Motor neuron (in vitro differentiated cells): ENCODE measurements around the gene ZNF836. TPM values are rescaled to one million over a fixed set of nuclear protein-coding genes. Genes with fewer than 3 reads are reported as not detected.
A peak's percentile ranks its signal among the peaks of the same experiment; 100 is the strongest.

ENCODE experiments used
- ATAC-seq, 8 experiments: fragments of 200-7000 bp; cut with Tn5 transposase; replicated peaks in 6 of 8; 2 replicates each; pipeline ENCODE4 v1.8.0; 2021; ENCODE audit warnings: mild to moderate bottlenecking in 8 of 8, moderate library complexity in 8 of 8
- H3K27ac ChIP-seq, 2 donors: fragments of 250-450 bp; sonication (Bioruptor Pico); 2 replicates each; pipeline ENCODE4 v1.9.0; 2021; ENCODE audit warnings: antibody characterized with exemption in 2 of 2, mild to moderate bottlenecking in 2 of 2, moderate library complexity in 1 of 2
- H3K4me1 ChIP-seq, 2 donors: fragments of 250-450 bp; sonication (Bioruptor Pico); replicated peaks in 1 of 2; 2 replicates each; pipeline ENCODE4 v1.6.1; 2021; ENCODE audit warnings: antibody characterized with exemption in 2 of 2, mild to moderate bottlenecking in 2 of 2, moderate library complexity in 1 of 2
- H3K4me3 ChIP-seq, 5 donors: fragments of 250-450 bp; sonication (Bioruptor Pico); 2 replicates each; pipeline ENCODE4 v1.9.0; 2021; ENCODE audit warnings: antibody characterized with exemption in 5 of 5, mild to moderate bottlenecking in 5 of 5, moderate library complexity in 4 of 5
- WGBS, 10 experiments: fragments of 450-650 bp; shearing (Covaris generic); methylation state at CpG; one replicate each; pipeline ENCODE4 v1.0.0; 2022; 5-methylcytosine and 5-hydroxymethylcytosine counted together
- in situ Hi-C, 9 experiments: fragments of 400-800 bp; cut with MboI; loops; one replicate each; pipeline ENCODE4 v1.15.0; 2021; ENCODE audit warnings: low sequenced_read_pairs in 9 of 9, low pct_unique_long_range_greater_than_20kb in 2 of 9; ENCODE audit not compliant: unreplicated experiment in 9 of 9
- total RNA-seq, 8 experiments: library from RNA; unstranded; fragments of 300-600 nt; gene quantifications; 2 replicates each; pipeline versions ENCODE4 v1.2.3 to v1.2.4, GENCODE V29; 2022

Gene ZNF836
- total RNA-seq, 8 experiments from 2014 or later = 3.4 to 17.7 (median 9.4) TPM

DNA sequence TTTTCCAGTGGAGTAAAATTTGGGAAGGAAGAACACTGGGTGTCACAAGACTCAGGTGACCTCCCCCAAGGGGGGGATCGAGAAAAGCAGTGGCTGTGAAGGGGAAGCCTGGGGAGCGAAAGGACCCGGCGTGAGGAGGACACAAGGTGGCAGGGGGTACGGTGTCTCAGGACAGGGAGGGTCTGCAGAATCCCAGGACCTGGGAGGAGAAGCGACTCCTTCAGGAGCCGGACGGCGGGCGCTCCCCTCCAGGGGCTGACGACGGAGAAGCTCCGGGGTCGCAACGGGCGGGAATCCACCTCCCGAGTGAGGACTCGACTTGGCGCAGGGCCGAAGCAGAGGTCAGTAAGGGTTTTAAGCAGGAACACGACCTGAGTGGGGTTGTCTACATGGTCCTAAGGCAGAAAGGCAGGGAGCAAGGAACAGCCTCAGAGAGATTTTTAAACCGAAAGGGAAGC lies 529 bp downstream of the ZNF836 start:
- Histone ChIP-seq H3K27ac (peak overlapping the region in 1 of 2 donors; percentile 24), H3K4me3 (peak overlapping the region; percentile 53 to 88 (median 70)), H3K4me1 (peaks cover 6 to 11% of the 10 kb centered on the region in 2 donors)
- 0 to 20% (median 1%) methylated on average over 1 to 16 of the region's 22 CpGs; no CpG with 5 or more reads in 4 of the 10 experiments for WGBS, 10 experiments
- peak; percentile 61 to 68 (median 64) for ATAC-seq
- in situ Hi-C loops = no loop called here

DNA sequence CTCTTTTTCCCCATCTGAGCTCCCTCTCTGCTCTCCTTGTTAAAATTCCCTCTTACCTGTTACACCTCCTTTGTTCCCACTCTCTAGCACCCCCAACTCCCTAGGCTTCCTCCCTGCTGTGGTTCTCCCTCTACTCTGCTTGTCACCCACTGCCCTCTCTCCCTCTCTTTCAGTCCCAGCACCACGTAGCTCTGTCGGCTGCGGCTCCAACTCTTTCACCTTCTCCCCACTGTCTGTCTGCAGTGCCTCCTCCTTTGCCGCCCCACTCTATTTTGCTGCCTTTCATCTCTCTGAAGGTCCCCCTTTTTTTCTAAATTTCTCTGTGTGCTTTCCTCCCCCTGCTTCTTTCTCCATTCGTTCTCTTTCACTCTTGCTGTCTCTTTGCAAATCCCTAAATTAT lies 1.1 kb downstream of the ZNF836 start:
- Histone ChIP-seq H3K4me1 (peaks cover 6 to 11% of the 10 kb centered on the region in 2 donors), H3K4me3 (peak overlapping the region; percentile 53 to 88 (median 70)), H3K27ac (no peak overlapping the region)
- WGBS, 10 experiments = 0 to 20% (median 9%) methylated on average over 2 to 5 of the region's 5 CpGs; no CpG with 5 or more reads in 1 of the 10 experiments
- ATAC-seq = peak in 7 of 8 experiments; percentile 23 to 40 (median 30)
- in situ Hi-C loops = no loop called here

DNA sequence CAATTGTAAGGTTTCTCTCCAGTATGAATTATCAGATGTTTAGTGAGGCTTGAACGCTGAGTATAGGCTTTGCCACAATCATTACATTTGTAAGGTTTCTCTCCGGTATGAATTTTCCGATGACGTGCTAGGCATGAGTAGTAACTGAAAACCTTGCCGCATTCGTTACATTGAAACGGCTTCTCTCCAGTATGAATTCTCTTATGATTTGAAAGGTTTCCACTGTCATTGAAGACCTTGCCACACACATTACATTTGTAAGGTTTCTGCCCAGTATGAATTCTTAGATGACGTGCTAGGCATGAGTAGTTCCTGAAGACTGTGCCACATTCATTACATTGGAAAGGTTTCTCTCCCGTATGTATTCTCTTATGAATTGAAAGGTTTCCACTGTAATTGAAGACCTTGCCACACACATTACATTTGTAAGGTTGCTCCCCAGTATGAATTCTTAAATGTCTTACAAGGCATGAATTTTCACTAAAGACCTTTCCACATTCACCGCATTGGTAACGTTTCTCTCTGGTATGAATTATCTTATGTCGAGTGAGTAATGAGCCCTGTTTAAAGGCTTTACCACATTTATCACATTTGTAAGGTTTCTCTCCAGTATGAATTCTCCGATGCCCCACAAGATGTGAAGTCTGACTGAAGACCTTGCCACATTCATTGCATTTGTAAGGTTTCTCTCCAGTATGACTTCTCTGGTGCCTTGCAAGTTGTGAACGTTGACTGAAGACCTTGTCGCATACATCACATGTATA lies 15.6 kb downstream of the ZNF836 start:
- in situ Hi-C loops = no loop called here
- no peak for ATAC-seq

DNA sequence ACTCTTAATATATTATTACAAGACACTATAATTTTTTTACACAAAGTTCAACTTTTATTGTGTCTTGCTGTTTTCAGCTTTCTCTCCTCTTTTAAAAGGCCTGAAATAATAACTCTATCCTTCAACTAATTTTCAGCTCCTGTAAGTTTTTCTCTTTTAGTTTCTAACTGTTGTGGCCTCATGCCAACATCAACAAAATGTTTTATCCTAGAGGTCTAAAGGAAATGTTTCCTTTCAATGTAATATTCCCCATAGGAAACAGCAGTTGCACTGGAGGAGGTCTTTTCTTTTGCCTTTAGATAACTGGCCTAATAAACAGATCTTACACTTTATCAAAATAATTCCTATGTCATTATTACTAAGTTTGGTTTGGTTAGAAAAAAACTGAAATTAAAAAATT lies 23.2 kb downstream of the ZNF836 start:
- Histone ChIP-seq H3K4me3 (no peak overlapping the region), H3K4me1 (no peaks in the 10 kb centered on the region), H3K27ac (no peak overlapping the region)
- in situ Hi-C loops = no loop called here
- ATAC-seq = no peak

More for the DNA sequence above, 15.6 kb downstream of the ZNF836 start:
- WGBS, 10 experiments = 83 to 100% (median 96%) methylated on average over 2 to 13 of the region's 15 CpGs
- no peaks in the 10 kb centered on the region for H3K4me1 ChIP-seq
- H3K4me3 ChIP-seq = no peak overlapping the region
- no peak overlapping the region for H3K27ac ChIP-seq

DNA sequence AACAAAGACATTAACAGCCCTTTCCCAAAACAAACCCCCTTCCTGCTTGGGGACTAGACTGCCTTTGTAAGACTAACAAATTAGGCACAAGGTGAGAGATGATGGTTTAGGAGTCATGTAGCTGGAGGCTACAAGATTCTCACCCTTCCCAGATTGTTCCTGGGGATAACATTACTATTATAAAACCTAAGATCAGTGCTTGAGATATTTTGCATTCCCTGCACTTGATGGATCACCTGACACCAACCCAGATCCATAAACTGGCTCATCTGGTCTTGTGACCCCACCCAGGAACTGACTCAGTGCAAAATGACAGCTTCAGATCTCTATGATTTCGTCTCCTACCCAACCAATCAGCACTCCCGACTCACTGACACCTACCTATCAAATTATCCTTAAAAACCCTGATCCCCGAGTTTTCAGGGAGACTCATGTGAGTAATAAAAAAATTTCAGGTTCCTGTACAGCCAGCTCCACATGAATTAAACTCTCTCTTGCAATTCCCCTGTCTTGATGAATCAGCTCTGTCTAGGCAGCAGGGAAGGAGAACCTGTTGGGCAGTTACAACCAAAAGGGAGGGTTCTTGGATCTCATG lies 29.3 kb downstream of the ZNF836 start:
- H3K4me3 ChIP-seq = no peak overlapping the region
- peak in 2 of 8 experiments; percentile 14 to 19 for ATAC-seq
- in situ Hi-C loops = no loop called here
- no peak overlapping the region for H3K27ac ChIP-seq
- 20 to 70% (median 50%) methylated on average over 1 to 3 of the region's 3 CpGs; no CpG with 5 or more reads in 5 of the 10 experiments for WGBS, 10 experiments
- H3K4me1 ChIP-seq = peaks cover 2 to 6% of the 10 kb centered on the region in 2 donors

DNA sequence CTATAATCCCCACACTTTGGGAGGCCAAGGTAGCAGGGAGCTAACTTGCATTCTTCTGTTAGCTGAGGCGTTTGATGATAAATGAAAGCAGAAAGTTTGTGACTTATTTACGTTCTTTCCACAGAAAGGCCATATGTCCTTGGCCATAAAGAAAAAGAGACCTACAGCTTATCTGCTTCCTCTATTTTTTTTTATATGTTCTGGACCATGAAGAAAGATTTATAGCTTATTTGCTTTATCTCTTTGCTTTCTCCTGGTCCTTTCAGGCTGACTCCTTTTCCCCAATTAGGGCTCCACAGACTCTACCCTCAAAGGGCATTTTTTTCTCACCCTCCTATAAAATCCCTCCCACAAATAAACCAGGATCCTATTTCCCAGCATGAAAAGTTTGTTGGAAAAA lies 30.2 kb downstream of the ZNF836 start:
- peaks cover 2 to 6% of the 10 kb centered on the region in 2 donors for H3K4me1 ChIP-seq
- H3K27ac ChIP-seq = no peak overlapping the region
- H3K4me3 ChIP-seq = no peak overlapping the region
- in situ Hi-C loops = no loop called here
- ATAC-seq = no peak
- WGBS, 10 experiments = 38 to 100% (median 83%) methylated on average over 1 to 2 of the region's 2 CpGs; no CpG with 5 or more reads in 3 of the 10 experiments

DNA sequence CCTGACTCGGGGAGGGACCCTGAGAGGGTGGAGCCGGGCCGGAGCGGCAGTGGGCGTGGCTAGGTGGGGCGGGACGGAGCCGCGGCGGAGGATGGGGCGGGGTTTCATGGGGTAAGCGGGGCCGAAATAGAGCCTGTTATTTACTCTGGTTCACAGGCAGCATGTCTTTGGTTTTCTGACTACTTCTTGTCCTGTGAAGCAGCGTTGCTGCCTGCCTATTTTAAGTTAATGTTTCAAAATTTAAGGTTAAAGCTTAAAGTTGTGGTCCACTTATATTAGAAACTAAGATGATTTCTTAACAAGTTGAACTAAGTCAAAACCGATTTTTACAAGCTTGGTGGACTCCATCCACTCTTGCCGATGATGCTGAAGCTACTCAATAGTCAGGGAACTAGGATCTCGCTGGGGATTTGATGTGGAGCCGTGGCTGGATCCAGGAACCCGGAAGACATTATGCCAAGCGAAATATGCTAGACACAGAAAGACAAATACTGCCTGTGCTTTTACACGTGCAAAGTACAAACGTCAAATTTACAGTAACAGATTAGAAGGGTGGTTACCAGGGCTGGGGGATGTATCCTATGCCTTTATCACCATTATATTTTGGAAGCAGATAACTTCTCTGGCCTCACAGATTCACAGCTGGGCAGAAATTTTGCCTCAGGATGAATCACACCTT lies 31.2 kb downstream of the ZNF836 start:
- H3K27ac ChIP-seq = no peak overlapping the region
- H3K4me1 ChIP-seq = peaks cover 2 to 6% of the 10 kb centered on the region in 2 donors
- peak in 3 of 8 experiments; percentile 1 to 81 (median 3) for ATAC-seq
- peak overlapping the region; percentile 41 to 82 (median 79) for H3K4me3 ChIP-seq
- 0 to 83% (median 56%) methylated on average over 2 to 13 of the region's 22 CpGs for WGBS, 10 experiments
- in situ Hi-C loops = no loop called here

DNA sequence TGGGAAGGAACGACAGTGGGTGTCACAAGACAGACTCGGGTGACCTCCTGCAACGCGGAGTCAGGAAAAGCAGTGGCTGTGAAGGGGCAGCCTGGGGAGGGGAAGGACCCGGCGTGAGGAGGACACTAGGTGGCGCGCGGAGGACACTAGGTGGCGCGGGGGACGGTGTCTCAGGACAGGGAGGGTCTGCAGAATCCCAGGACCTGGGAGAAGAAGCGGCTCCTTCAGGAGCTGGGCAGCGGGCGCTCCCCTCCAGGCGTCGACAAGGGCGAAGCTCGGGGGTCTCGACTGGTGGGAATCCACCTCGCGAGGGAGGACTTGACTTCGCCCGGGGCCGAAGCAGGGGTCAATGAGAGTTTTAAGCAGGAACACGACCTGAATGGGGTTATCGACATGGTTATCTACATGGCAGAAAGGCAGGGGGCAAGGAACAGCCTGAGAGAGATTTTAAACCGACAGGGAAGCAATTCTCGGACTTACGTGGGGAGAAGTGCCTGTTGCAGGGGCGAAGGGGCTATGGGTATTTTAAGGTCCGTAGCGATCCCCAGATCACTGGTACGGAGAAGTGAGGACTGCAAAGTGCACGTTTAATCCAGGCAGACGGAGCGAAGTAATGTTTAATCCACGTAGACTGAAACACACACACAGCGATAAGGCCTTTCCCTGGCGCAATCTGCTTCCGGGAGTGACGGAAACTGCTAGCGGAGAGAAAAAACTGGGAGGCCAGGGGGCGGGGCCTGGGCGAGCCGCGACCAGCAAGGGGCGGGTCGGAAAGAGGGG lies 32.0 kb downstream of the ZNF836 start, which contains the start of gene ZNF616:
ZNF616 (minus strand) TSS at position 687 of the 780 bp plus-strand sequence. CDS start 9,426 bp downstream, outside the sequence.
- WGBS, 10 experiments = 0 to 2% (median 0%) methylated on average over 1 to 13 of the region's 49 CpGs; no CpG with 5 or more reads in 3 of the 10 experiments
- ATAC-seq = peak; percentile 77 to 95 (median 94)
- peak within 1 kb of the TSS; percentile 93 to 94 for H3K27ac ChIP-seq
- H3K4me3 ChIP-seq = peak within 1 kb of the TSS; percentile 41 to 82 (median 79)
- H3K4me1 ChIP-seq = peaks cover 2 to 6% of the 10 kb centered on the region in 2 donors
- in situ Hi-C loops = no loop called here

DNA sequence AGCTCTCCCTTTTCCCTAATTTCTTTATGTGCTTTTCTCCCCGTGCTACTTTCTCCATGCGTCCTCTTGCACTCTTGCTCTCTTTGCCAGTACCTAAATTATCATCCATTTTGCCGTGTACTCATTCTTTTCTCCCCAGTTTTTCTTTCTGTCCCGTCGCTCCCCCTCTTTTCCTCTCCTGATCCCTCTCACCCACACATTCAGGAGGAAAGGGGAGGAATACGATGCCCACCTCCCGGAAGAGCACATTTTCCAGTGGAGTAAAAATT lies 32.5 kb downstream of the ZNF836 start:
- 0 to 18% (median 2%) methylated on average over 3 to 7 of the region's 7 CpGs for WGBS, 10 experiments
- in situ Hi-C loops = no loop called here
- Histone ChIP-seq H3K4me1 (peaks cover 2 to 6% of the 10 kb centered on the region in 2 donors), H3K27ac (peak overlapping the region; percentile 93 to 94), H3K4me3 (peak overlapping the region; percentile 41 to 82 (median 79))
- ATAC-seq = peak in 4 of 8 experiments; percentile 1 to 6 (median 4)

DNA sequence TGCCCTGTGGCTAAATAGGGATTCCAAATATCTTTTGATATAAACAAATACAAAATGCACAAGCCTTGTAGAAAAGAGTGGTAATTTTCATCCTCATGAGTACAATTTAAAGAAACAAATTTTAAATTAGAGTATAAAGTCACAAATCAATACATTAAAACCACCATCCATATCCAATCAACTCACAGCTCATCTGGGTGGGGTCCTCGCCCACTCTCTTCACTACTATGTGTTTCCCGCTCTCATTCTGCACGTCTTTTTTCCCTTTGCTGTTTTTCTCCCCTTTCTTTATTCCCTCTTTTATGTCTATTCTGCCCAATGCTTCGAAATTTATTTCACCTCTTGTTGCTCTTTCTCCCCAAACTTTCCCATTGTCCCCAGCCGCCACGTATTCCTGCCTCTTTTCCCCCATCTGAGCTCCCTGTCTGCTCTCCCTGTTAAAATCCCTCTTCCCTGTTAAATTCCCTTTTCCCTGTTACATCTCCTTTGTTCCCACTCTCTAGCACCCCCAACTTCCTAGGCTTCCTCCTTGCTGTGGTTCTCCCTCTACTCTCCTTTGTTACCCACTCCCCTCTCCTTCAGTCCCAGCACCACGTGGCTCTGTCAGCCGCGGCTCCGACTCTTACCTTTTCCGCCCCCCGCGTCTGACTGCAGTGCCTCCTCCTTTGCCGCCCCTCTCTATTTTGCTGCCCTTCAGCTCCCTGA lies 33.0 kb downstream of the ZNF836 start:
- peak; percentile 7 to 76 (median 64) for ATAC-seq

DNA sequence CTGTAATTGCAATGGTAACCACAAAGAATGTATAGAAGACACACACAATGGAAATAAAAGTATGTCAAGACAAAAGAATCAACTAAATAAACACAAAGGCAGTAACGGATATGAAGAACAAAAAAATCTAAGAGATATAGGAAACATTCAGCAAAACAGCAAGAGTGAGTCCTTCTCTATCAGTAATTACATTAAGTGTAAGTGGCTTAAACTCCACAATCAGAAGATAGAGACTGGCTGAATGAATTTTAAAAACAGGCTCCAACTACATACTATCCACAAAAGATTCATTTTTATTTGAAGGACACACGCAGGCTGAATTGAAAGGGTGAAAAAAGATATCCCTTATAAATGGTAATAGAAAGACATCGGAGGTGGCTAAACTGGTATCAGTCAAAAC lies 51.1 kb downstream of the ZNF836 start:
- Histone ChIP-seq H3K4me3 (no peak overlapping the region), H3K4me1 (no peaks in the 10 kb centered on the region), H3K27ac (no peak overlapping the region)
- WGBS, 10 experiments = 87 to 100% (median 99%) methylated on average over 1 to 3 of the region's 3 CpGs
- ATAC-seq = no peak
- in situ Hi-C loops = no loop called here

More for the DNA sequence above, 33.0 kb downstream of the ZNF836 start:
- Histone ChIP-seq H3K4me3 (peak overlapping the region; percentile 41 to 82 (median 79)), H3K4me1 (peaks cover 2 to 6% of the 10 kb centered on the region in 2 donors), H3K27ac (peak overlapping the region; percentile 93 to 94)
- in situ Hi-C loops = no loop called here
- 0 to 50% (median 9%) methylated on average over 2 to 14 of the region's 14 CpGs for WGBS, 10 experiments

DNA sequence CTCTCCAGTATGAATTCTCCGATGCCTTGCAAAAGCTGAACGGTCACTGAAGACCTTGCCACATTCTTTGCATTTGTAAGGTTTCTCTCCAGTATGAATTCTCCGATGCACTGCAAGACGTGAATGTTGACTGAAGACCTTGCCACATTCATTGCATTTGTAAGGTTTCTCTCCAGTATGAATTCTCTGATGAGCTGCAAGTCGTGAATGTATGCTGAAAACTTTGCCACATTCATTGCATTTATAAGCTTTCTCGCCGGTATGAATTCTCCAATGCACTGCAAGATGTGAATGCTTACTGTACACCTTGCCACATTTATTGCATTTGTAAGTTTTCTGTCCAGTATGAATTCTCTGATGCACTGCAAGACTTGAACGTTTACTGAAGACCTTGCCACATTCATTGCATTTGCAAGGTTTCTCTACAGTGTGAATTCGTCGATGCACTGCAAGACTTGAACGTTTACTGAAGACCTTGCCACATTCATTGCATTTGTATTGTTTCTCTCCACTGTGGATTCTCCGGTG lies 55.8 kb downstream of the ZNF836 start:
- no peak for ATAC-seq
- in situ Hi-C loops = no loop called here
- 76 to 98% (median 93%) methylated on average over 1 to 12 of the region's 12 CpGs for WGBS, 10 experiments
- H3K27ac ChIP-seq = no peak overlapping the region
- no peaks in the 10 kb centered on the region for H3K4me1 ChIP-seq
- no peak overlapping the region for H3K4me3 ChIP-seq
